Lower leg skin (tissue), 4 donors: Measurements from ENCODE around the gene POLN. TPM values are rescaled to one million over a fixed set of nuclear protein-coding genes. Genes with fewer than 3 reads are reported as not detected.
A peak's percentile ranks its signal among the peaks of the same experiment; 100 is the strongest.

Experiments
- DNase-seq, 2 donors: peaks; one replicate each; pipeline ENCODE4 v3.0.0-alpha.2; 2019; ENCODE audit warnings: low spot score in 2 of 2
- H3K4me3 ChIP-seq: fragments of 200-600 bp; sonication (generic); 2 replicates; pipeline ENCODE4 v1.5.1; 2017; ENCODE audit warnings: mild to moderate bottlenecking, low read depth; ENCODE audit not compliant: poor library complexity, severe bottlenecking
- POLR2A ChIP-seq, 2 donors: fragments of 450-650 bp; IDR thresholded peaks; one replicate each; pipeline ENCODE4 v1.6.1; 2016 to 2017; ENCODE audit warnings: antibody characterized with exemption in 2 of 2, mild to moderate bottlenecking in 1 of 2, moderate library complexity in 1 of 2
- WGBS, 2 donors: methylation state at CpG; one replicate each; pipeline ENCODE4 v1.1.5; 2018; 5-methylcytosine and 5-hydroxymethylcytosine counted together
- intact Hi-C: fragments of 100-400 bp; cut with DNase I; formaldehyde crosslinking; loops from one replicate; pipeline ENCODE4 v1.15.0; 2023; ENCODE audit warnings: low total_unique reads
- total RNA-seq, 4 donors: library from RNA; depleted of rRNA; stranded (reverse); fragments of >200 nt; gene quantifications; one replicate each; pipeline ENCODE4 v1.1.0, GENCODE V29; 2016
- TF ChIP-seq, protein P1 (sequence below), 3 donors: fragments of 450-650 bp; IDR thresholded peaks; one replicate each; pipeline ENCODE4 v1.5.1; 2016; ENCODE audit warnings: antibody characterized with exemption in 3 of 3, mild to moderate bottlenecking in 3 of 3, moderate library complexity in 2 of 3

POLN gene
- total RNA-seq, 4 donors from 2014 or later: 0.30 to 3.3 (median 0.89) TPM

DNA sequence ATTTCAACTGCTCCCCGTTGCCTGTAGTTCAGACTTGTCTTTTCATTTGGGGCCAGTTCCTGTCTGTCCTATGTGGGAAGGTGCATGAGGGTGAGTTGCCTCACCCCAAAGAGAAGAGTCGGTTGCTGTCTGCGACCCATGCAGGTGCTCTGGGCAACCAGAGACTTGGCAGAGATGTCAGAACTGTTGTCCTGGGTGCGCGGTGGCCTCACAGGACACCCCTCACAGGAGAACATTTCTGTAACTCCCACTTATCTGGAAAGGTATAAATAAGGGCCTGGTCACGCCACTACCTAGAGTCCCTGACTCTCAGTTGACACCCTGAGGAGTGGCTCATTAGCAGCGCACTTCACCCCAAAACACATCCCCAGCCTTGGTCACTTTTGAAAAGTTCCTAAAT, 192.5 kb downstream of the POLN start:
- no peak for TF ChIP-seq POLR2A (IDR thresholded peaks at IDR 0.05)
- TF ChIP-seq, protein P1, sequence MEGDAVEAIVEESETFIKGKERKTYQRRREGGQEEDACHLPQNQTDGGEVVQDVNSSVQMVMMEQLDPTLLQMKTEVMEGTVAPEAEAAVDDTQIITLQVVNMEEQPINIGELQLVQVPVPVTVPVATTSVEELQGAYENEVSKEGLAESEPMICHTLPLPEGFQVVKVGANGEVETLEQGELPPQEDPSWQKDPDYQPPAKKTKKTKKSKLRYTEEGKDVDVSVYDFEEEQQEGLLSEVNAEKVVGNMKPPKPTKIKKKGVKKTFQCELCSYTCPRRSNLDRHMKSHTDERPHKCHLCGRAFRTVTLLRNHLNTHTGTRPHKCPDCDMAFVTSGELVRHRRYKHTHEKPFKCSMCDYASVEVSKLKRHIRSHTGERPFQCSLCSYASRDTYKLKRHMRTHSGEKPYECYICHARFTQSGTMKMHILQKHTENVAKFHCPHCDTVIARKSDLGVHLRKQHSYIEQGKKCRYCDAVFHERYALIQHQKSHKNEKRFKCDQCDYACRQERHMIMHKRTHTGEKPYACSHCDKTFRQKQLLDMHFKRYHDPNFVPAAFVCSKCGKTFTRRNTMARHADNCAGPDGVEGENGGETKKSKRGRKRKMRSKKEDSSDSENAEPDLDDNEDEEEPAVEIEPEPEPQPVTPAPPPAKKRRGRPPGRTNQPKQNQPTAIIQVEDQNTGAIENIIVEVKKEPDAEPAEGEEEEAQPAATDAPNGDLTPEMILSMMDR (IDR thresholded peaks at IDR 0.05): no peak
- intact Hi-C loops: no loop called here
- 90 to 93% methylated on average over 7 of the region's 7 CpGs for WGBS, 2 donors
- DNase-seq: peak in 1 of 2 donors; percentile 57
- H3K4me3 ChIP-seq: no peak overlapping the region

DNA sequence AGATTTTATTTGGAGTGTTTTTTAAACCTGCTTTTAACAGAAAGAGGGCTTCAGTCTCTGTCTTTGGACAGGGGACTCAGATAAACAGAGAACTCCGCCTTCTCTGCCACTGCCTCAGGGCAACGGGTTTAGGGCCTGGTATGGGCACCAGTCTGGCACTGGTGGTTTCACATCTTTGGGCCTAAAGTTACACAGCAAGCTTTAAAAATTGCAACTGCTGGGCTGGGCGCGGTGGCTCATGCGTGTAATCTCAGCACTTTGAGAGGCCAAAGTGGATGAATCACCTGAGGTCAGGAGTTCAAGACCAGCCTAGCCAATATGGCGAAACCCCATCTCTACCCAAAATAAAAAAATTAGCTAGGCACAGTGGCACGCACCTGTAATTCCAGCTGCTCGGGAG, 193.1 kb downstream of the POLN start:
- 84 to 92% methylated on average over 8 of the region's 8 CpGs for WGBS, 2 donors
- DNase-seq: peak in 1 of 2 donors; percentile 63
- intact Hi-C loops: no loop called here
- H3K4me3 ChIP-seq: no peak overlapping the region
- no peak for TF ChIP-seq POLR2A (IDR thresholded peaks at IDR 0.05)
- TF ChIP-seq, protein P1 (IDR thresholded peaks at IDR 0.05): no peak

DNA sequence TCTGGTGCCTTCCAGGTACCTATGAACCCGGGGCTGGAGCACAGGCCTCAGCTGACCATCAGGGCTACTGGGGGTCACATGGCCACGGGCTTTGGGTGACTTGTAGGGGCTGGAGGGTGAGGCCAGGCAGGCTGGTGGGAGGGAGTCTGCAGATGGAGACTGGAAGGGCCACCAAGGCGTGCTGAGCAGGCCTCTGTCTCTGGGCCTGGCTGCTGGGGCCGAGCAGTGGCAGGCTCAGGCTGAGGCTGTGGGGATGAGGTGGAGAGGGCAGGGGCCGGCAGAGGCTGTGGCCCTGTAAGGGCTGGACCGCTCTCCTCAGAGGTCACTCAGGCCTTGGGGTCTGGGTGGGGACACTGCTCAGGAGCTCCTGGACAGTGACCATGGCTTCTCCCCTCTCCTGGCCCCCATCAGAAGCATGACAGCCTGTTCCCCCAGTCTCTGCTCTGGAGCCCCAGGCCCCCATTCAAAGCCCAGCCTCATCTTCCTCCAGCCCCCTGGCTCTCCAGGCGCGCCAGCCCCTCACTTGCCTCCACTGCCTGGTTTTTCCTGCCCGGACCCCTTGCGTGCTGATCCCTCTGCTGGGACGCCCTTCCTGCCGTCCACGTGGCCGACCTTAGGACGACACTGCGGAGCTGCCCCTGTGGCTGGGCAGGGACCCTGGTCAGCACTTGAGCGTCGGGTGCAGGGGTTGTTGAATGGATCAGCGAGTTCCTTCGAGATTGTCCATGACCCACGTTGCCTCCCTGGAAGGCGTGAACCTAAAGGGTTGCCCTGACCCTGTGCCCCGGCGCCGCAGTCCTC, 193.9 kb downstream of the POLN start:
- 92 to 96% methylated on average over 20 to 24 of the region's 25 CpGs for WGBS, 2 donors
- DNase-seq: peak in 1 of 2 donors; percentile 72
- intact Hi-C loops: no loop called here

DNA sequence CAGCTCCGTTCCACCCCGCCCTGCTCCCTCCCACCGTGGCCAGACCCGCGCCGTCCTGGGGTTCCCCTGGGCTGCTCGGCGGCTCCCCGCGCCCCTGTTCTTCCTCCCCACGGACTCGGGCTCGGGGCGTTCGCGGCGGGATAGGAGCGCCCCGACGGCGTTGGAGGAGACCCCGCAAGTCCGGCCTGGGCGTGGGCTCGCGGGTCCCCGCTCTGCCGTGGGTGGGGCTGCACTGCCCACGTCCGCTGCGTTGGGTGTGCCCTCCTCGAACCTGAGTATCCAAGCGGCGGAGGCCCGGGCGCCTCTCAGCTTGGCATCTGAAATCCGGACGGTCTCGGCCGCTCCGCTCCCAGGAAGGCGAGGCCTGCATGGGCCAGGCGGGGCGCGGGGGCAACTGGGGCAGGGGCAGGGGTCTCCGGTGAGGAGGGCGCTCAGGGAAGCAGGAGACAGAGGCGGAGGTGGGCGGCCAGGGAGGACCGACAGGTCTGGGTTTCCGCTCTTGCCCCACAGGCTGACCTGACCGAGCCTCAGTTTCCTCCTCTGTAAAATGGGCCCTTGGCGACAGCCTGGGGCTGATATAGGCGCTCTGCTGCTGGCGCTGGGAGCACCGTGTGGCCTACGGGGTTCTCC, 194.8 kb downstream of the POLN start:
- intact Hi-C loops: no loop called here
- DNase-seq: peak in 1 of 2 donors; percentile 78
- H3K4me3 ChIP-seq: no peak overlapping the region
- TF ChIP-seq POLR2A (IDR thresholded peaks at IDR 0.05): no peak
- TF ChIP-seq, protein P1 (IDR thresholded peaks at IDR 0.05): no peak
- 36 to 44% methylated on average over 32 to 54 of the region's 57 CpGs for WGBS, 2 donors

More for the DNA sequence above, 193.9 kb downstream of the POLN start:
- TF ChIP-seq, protein P1 (IDR thresholded peaks at IDR 0.05): no peak
- TF ChIP-seq POLR2A (IDR thresholded peaks at IDR 0.05): no peak
- H3K4me3 ChIP-seq: no peak overlapping the region

DNA sequence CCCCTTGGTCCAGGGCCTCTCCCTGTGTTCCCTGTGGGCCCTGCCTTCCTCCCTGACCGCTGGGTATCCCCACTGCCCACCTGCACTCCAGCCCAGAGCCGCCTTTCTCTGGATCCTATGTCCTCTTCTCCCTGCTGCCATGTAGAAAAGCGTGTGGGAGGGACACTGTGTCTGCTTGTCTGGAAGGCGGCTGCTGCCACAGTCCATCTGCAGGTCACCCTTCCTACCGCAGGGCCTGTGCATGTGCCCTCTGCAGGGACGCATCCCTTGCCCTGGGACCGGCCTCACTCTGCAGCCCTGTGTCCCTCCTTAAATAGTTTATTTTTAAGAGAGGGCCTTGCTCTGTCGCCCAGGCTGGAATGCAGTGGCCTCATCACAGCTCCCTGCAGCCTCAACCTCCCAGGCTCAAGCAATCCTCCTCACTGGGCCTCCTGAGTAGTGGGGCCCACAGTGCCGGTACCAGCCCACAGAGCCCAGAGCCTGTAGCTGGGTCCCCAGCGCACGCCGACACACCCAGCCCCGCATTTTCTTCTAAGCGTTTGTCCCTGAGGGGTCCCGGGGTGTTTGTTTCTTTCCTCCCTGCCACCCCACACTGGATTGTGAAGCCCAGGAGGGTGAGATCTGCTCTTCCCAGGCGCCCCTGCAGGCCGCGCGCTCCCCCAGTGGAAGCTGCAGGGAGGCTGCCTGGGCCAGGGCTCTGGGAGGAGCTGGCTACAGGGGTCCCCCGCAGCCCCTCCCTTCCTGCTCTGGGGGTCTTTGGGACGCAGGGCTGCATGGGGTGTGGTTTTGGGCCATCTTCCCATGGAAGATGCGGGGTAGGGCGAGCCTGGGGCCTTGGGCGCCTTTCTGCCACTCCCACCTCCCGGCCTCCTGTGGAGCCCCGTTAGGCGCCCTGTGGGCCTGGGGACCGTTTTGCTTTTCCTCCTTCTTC, 195.6 kb downstream of the POLN start:
- 65 to 71% methylated on average over 27 to 28 of the region's 28 CpGs for WGBS, 2 donors
- intact Hi-C loops: no loop called here
- H3K4me3 ChIP-seq: no peak overlapping the region
- peak in 1 of 2 donors; percentile 72 for DNase-seq
- no peak for TF ChIP-seq POLR2A (IDR thresholded peaks at IDR 0.05)
- TF ChIP-seq, protein P1 (IDR thresholded peaks at IDR 0.05): no peak
